Esophagus muscularis mucosa (tissue), 4 donors: ENCODE measurements around the gene IGF2BP1. TPM values are rescaled to one million over a fixed set of nuclear protein-coding genes. Genes with fewer than 3 reads are reported as not detected.
"Not testable (repeated sequence)": the region's sequence is repeated elsewhere in the genome, so short reads cannot be mapped to it uniquely, and the experiment has no call there.

Experiments
- DNase-seq: peaks from one replicate; pipeline ENCODE4 v3.0.0-alpha.2; 2017; ENCODE audit errors: extremely low spot score
- H3K27ac ChIP-seq, 4 donors: fragments of 200-600 bp; sonication (generic); replicated peaks in 1 of 4; 1 replicate in 3 of 4; 2 replicates in 1 of 4; pipeline ENCODE4 v1.5.1; 2016 to 2019; ENCODE audit warnings: mild to moderate bottlenecking in 1 of 4
- H3K27me3 ChIP-seq, 4 donors: fragments of 200-600 bp; sonication (generic); one replicate each; pipeline versions ENCODE4 v1.5.1 to v1.6.0; 2016 to 2019
- H3K36me3 ChIP-seq, 4 donors: fragments of 200-600 bp; sonication (generic); one replicate each; pipeline ENCODE4 v1.5.1; 2016 to 2019
- H3K4me1 ChIP-seq, 4 donors: fragments of 200-600 bp; sonication (generic); one replicate each; pipeline ENCODE4 v1.5.1; 2016 to 2019
- H3K4me3 ChIP-seq, 4 donors: fragments of 200-600 bp; sonication (generic); 1 replicate in 2 of 4; 2 replicates in 2 of 4; pipeline ENCODE4 v1.5.1; 2016 to 2019; ENCODE audit warnings: mild to moderate bottlenecking in 4 of 4, moderate library complexity in 1 of 4
- H3K9me3 ChIP-seq, 4 donors: fragments of 200-600 bp; sonication (generic); 1 replicate in 3 of 4; 2 replicates in 1 of 4; pipeline ENCODE4 v1.5.1; 2016 to 2019
- EP300 ChIP-seq: sonication (generic); formaldehyde crosslinking; IDR thresholded peaks from one replicate; pipeline ENCODE4 v1.6.1; 2017; ENCODE audit warnings: antibody characterized with exemption
- POLR2A ChIP-seq: fragments of 450-650 bp; IDR thresholded peaks from one replicate; pipeline ENCODE4 v1.6.1; 2017; ENCODE audit warnings: antibody characterized with exemption, moderate library complexity, mild to moderate bottlenecking, low read depth
- POLR2AphosphoS5 ChIP-seq, 2 donors: sonication (generic); formaldehyde crosslinking; IDR thresholded peaks; one replicate each; pipeline ENCODE4 v1.6.1; 2017; ENCODE audit warnings: antibody characterized with exemption in 2 of 2
- WGBS: methylation state at CpG from one replicate; pipeline ENCODE4 v1.1.5; 2018; 5-methylcytosine and 5-hydroxymethylcytosine counted together
- intact Hi-C: fragments of 100-400 bp; cut with DNase I; formaldehyde crosslinking; loops from one replicate; pipeline ENCODE4 v1.15.1; 2023
- total RNA-seq, 4 donors: library from RNA; depleted of rRNA; stranded (reverse); fragments of >200 nt; gene quantifications; one replicate each; pipeline versions ENCODE4 v1.1.0 to v1.2.1, GENCODE V29; 2016
- TF ChIP-seq, protein P1 (sequence below), 3 experiments: fragments of 200-600 bp in 2 of 3; fragments of 450-650 bp in 1 of 3; sonication (generic) in 2 of 3; IDR thresholded peaks; one replicate each; pipeline ENCODE4 v1.5.1; 2017 to 2019; ENCODE audit warnings: antibody characterized with exemption in 3 of 3, mild to moderate bottlenecking in 2 of 3, moderate library complexity in 1 of 3

IGF2BP1 gene
- total RNA-seq, 4 donors from 2014 or later = not detected

DNA sequence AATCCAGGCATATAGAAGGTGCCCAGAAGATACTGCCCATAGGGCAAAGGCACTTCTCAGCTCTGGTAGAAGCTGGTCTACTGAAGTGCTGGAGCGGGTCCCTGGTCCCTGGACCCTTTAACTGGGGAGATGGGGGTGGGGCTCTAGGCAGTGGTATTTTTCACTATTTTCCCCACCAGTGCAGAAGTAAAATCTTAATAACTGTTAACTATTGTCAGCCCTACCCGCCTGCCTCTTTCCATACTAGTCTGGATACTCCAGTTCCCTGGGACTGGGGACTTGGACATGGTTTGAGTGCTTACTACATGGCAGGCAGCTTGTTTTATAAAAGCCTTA, 24.6 kb downstream of the IGF2BP1 start:
- Histone ChIP-seq H3K9me3 (no peaks in the 10 kb centered on the region), H3K4me3 (no peak overlapping the region), H3K36me3 (no peaks in the 10 kb centered on the region), H3K27ac (no peak overlapping the region), H3K27me3 (peaks cover 0 to 54% (median 1%) of the 10 kb centered on the region in 4 donors), H3K4me1 (peaks cover 0 to 4% (median 3%) of the 10 kb centered on the region in 4 donors)
- 94% methylated on average over 2 of the region's 2 CpGs for WGBS
- intact Hi-C loops = no loop called here
- DNase-seq = no peak
- TF ChIP-seq EP300 (no peak), POLR2AphosphoS5 (IDR thresholded peaks at IDR 0.05) (no peak), POLR2A (no peak)
- TF ChIP-seq, protein P1, sequence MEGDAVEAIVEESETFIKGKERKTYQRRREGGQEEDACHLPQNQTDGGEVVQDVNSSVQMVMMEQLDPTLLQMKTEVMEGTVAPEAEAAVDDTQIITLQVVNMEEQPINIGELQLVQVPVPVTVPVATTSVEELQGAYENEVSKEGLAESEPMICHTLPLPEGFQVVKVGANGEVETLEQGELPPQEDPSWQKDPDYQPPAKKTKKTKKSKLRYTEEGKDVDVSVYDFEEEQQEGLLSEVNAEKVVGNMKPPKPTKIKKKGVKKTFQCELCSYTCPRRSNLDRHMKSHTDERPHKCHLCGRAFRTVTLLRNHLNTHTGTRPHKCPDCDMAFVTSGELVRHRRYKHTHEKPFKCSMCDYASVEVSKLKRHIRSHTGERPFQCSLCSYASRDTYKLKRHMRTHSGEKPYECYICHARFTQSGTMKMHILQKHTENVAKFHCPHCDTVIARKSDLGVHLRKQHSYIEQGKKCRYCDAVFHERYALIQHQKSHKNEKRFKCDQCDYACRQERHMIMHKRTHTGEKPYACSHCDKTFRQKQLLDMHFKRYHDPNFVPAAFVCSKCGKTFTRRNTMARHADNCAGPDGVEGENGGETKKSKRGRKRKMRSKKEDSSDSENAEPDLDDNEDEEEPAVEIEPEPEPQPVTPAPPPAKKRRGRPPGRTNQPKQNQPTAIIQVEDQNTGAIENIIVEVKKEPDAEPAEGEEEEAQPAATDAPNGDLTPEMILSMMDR (IDR thresholded peaks at IDR 0.05) = no peak

DNA sequence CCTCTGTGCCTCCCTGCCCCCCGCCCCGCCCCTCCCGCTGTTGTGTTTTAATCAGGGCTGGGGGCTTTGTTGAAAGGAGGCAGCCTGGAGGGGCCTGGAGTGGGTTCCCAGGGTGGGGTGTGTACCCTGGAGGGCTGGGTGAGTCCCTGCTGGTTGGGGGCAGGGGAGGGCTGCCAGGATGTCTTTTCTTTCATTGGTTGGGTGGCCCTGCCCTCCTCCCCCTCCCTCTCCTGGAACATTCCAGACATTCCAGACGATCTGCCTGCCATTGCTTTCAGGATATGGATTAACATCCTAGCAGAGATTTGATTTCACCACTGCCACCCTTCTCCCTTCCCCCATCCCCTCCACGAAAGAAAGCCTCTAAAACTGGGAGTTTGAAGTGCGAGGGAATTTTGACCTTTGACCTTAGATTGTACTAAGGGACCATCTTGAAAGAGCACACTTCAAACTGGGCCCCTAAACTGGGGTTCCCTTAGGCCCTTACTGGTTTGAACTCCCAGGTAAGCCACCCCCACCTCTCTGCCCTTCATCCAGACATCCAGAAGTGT, 25.3 kb downstream of the IGF2BP1 start:
- no peak for DNase-seq
- no peaks in the 10 kb centered on the region for H3K36me3 ChIP-seq
- 58% methylated on average over 6 of the region's 6 CpGs for WGBS
- no peaks in the 10 kb centered on the region for H3K9me3 ChIP-seq
- no peak overlapping the region for H3K27ac ChIP-seq
- no peaks in the 10 kb centered on the region for H3K4me1 ChIP-seq
- intact Hi-C loops = no loop called here
- TF ChIP-seq, protein P1 (IDR thresholded peaks at IDR 0.05) = no peak
- no peak for TF ChIP-seq EP300
- no peak for TF ChIP-seq POLR2A
- TF ChIP-seq POLR2AphosphoS5 (IDR thresholded peaks at IDR 0.05) = no peak
- peaks cover 0 to 52% (median 0%) of the 10 kb centered on the region in 4 donors for H3K27me3 ChIP-seq
- no peak overlapping the region for H3K4me3 ChIP-seq

DNA sequence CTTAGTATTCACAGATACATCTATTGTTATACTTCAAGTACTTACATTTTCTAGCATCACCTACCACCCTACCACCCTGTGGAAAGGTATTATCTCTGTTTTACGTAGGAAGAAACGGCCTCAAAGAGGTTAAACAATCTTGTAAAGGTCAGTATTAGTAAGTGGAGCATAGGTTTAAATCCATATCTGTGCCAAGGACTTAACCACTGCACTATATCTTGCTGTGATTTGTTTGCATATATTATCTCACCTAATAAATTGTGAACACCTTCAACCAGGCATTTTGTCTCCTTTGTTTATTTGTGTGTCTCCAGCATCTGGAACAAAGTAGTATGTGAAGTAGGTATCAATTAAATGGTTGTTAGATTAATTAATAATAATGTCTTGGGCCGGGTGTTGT, 27.3 kb downstream of the IGF2BP1 start:
- intact Hi-C loops = no loop called here
- TF ChIP-seq, protein P1 (IDR thresholded peaks at IDR 0.05) = no peak
- TF ChIP-seq POLR2AphosphoS5 (IDR thresholded peaks at IDR 0.05) (no peak), EP300 (no peak), POLR2A (no peak)
- H3K9me3 ChIP-seq = no peaks in the 10 kb centered on the region

DNA sequence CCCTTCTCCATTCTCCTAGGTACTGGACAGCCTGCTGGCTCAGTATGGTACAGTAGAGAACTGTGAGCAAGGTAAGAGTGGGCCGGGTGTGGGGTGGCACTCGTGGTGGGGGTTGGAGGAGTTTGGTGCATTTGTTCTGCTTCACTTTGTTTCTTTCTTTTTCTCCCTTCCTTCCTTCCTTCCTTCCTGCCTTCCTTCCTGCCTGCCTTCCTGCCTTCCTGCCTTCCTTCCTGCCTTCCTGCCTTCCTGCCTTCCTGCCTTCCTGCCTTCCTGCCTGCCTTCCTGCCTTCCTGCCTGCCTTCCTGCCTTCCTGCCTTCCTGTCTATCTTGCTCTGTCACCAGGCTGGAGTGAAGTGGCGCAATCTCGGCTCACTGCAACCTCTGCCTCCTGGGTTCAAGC, 29.3 kb downstream of the IGF2BP1 start:
- H3K27ac ChIP-seq, H3K36me3 ChIP-seq, DNase-seq, intact Hi-C loops, H3K4me3 ChIP-seq, H3K9me3 ChIP-seq, H3K4me1 ChIP-seq: not testable (repeated sequence)
- WGBS = 79% methylated on average over 4 of the region's 4 CpGs
- peaks cover 0 to 33% (median 0%) of the 10 kb centered on the region in 4 donors for H3K27me3 ChIP-seq

More for the DNA sequence above, 27.3 kb downstream of the IGF2BP1 start:
- DNase-seq = no peak
- WGBS = 80% methylated on average over 3 of the region's 3 CpGs
- H3K27ac ChIP-seq = no peak overlapping the region
- H3K4me1 ChIP-seq = no peaks in the 10 kb centered on the region
- H3K4me3 ChIP-seq = no peak overlapping the region
- peaks cover 0 to 40% (median 0%) of the 10 kb centered on the region in 4 donors for H3K27me3 ChIP-seq
- no peaks in the 10 kb centered on the region for H3K36me3 ChIP-seq

DNA sequence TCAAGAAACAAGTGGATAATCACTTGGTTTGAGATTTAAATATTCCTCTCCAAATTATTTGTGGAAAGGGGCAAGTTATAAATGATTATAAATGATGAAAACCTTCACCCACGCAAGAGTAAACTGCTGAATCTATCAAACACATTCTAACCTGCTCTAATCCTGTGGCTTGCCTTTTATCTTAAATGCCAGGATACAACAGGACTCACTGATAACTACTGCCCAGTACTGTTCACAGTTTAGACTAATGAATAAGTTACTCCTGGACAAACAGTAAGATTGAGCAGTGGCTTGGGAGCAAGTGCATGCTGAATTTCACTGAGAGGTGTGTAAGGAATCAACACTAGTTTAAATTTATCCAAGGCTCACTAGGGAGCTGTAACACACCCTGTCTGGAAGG, 31.1 kb downstream of the IGF2BP1 start:
- intact Hi-C loops = no loop called here
- H3K27me3 ChIP-seq = peaks cover 0 to 18% (median 0%) of the 10 kb centered on the region in 4 donors
- WGBS = 83% methylated on average over 1 of the region's 1 CpG

DNA sequence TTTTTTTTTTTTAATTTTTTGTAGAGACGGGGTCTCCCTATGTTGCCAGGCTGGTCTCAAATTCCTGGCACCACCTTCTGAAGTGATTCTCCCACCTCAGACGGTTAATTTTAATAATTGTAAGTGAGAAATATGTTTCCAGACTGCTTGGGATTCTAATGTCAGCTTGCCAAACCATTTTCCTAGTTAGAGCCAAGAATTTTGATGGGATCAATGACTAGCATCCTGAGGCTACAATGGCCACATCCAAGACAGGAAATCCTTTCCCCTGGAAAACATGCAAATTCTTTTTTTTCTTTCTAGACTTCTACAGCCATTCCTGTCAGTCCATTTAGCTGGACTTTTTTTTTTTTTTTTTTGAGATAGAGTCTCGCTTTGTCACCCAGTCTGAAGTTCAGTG, 32.6 kb downstream of the IGF2BP1 start:
- Histone ChIP-seq H3K36me3 (no peaks in the 10 kb centered on the region), H3K27me3 (peaks cover 0 to 21% (median 0%) of the 10 kb centered on the region in 4 donors), H3K27ac (no peak overlapping the region), H3K9me3 (no peaks in the 10 kb centered on the region), H3K4me1 (no peaks in the 10 kb centered on the region), H3K4me3 (no peak overlapping the region)
- intact Hi-C loops = loop anchor here (10.0 kb wide), 2 partner anchors 135 to 225 kb away; partner anchors contain the start of gene ATP5MC1
- no peak for DNase-seq
- no peak for TF ChIP-seq POLR2A
- no peak for TF ChIP-seq EP300
- no peak for TF ChIP-seq POLR2AphosphoS5 (IDR thresholded peaks at IDR 0.05)
- TF ChIP-seq, protein P1 (IDR thresholded peaks at IDR 0.05) = no peak
- WGBS = 85% methylated on average over 3 of the region's 3 CpGs

More for the DNA sequence above, 31.1 kb downstream of the IGF2BP1 start:
- Histone ChIP-seq H3K4me1 (no peaks in the 10 kb centered on the region), H3K36me3 (no peaks in the 10 kb centered on the region), H3K4me3 (no peak overlapping the region), H3K9me3 (no peaks in the 10 kb centered on the region), H3K27ac (no peak overlapping the region)
- no peak for DNase-seq
- TF ChIP-seq POLR2AphosphoS5 (IDR thresholded peaks at IDR 0.05) (no peak), POLR2A (no peak), EP300 (no peak)
